Prostate gland (tissue), 2 donors: ENCODE data around the gene PIP5K1B. TPM values are rescaled to one million over a fixed set of nuclear protein-coding genes. Genes with fewer than 3 reads are reported as not detected.

ENCODE experiments used
- DNase-seq: peaks from one replicate; pipeline ENCODE4 v3.0.0-alpha.2; 2019; ENCODE audit warnings: low spot score
- H3K27ac ChIP-seq, 2 donors: fragments of 200-600 bp; sonication (generic); 2 replicates each; pipeline ENCODE4 v1.5.1; 2017 to 2019
- H3K27me3 ChIP-seq: fragments of 200-600 bp; sonication (generic); replicated peaks from 2 replicates; pipeline ENCODE4 v1.5.1; 2019; ENCODE audit not compliant: insufficient read depth
- H3K36me3 ChIP-seq, 2 donors: fragments of 200-600 bp; sonication (generic); 1 replicate in 1 of 2; 2 replicates in 1 of 2; pipeline versions ENCODE4 v1.5.1 to v1.8.1; 2017 to 2019
- H3K4me1 ChIP-seq: fragments of 200-600 bp; sonication (generic); replicated peaks from 2 replicates; pipeline ENCODE4 v1.5.1; 2019
- H3K4me3 ChIP-seq, 2 donors: fragments of 200-600 bp; sonication (generic); 2 replicates each; pipeline ENCODE4 v1.5.1; 2017 to 2019
- H3K9me3 ChIP-seq: fragments of 200-600 bp; sonication (generic); 2 replicates; pipeline ENCODE4 v1.5.1; 2017
- POLR2A ChIP-seq: fragments of 450-650 bp; IDR thresholded peaks from one replicate; pipeline ENCODE4 v1.6.1; 2016; ENCODE audit warnings: antibody characterized with exemption, mild to moderate bottlenecking
- POLR2AphosphoS5 ChIP-seq: sonication (generic); formaldehyde crosslinking; IDR thresholded peaks from one replicate; pipeline ENCODE4 v1.6.1; 2017; ENCODE audit warnings: antibody characterized with exemption
- WGBS: methylation state at CpG from one replicate; pipeline ENCODE4 v1.1.5; 2018; 5-methylcytosine and 5-hydroxymethylcytosine counted together
- intact Hi-C: fragments of 100-400 bp; cut with DNase I; formaldehyde crosslinking; loops from one replicate; pipeline ENCODE4 v1.14.2; 2022
- total RNA-seq, 2 donors: library from RNA; depleted of rRNA; stranded (reverse); fragments of >200 nt; gene quantifications; one replicate each; pipeline ENCODE4 v1.1.0, GENCODE V29; 2016
- TF ChIP-seq, protein P1 (sequence below), 4 experiments: fragments of 200-600 bp in 2 of 4; fragments of 450-650 bp in 2 of 4; sonication (generic) in 2 of 4; IDR thresholded peaks; 1 replicate in 3 of 4; 2 replicates in 1 of 4; pipeline ENCODE4 v1.5.1; 2016 to 2019; ENCODE audit warnings: antibody characterized with exemption in 4 of 4, mild to moderate bottlenecking in 2 of 4, moderate library complexity in 2 of 4

PIP5K1B gene
- total RNA-seq, 2 donors from 2014 or later, result 1.6 to 38.3 TPM

DNA sequence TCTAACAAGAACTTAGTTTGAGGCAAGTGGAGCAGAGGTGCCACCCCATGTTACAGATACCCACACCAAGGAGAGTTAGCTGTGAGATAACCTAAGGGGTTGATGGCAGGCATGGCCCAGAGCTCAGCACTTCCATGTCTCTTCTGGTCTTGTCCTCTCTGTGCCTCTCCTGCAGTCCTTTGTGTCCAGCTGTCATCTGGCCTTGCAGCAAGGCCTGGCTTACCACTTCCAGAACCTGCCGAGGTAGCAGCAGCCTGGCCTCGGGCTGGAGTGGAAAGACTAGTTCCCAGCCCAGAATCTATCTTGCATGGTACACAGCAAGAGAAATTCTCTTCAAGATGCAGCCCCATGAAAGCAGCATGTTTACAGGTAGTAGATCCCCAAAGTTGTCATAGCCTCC, 41.5 kb downstream of the PIP5K1B start:
- intact Hi-C loops, result no loop called here
- 88% methylated on average over 2 of the region's 2 CpGs for WGBS
- no peak overlapping the region for H3K27ac ChIP-seq

DNA sequence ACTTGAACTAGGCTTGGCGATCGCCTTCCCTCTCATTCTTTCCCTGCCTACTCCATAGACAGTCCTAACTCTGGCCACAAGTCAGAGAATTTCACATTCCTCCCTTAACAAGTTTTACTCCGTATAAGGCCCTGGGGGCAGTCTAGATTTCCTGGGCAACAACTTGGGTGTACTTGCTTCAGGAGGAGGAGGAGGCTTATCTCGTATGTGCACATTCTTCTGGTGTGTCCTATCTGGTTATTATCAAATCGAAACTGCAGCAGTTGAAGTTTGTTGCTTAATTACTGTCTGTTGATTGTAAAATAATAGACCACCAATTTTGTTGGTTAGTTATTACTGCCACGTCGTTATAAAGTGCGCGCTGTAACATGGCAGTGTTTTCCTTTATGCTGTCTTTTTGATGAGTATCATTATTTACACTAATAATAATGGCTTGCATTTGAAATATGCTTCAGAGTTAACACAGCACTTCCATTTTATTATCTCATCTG, 42.0 kb downstream of the PIP5K1B start:
- WGBS, result 58% methylated on average over 9 of the region's 9 CpGs
- no peak for TF ChIP-seq POLR2AphosphoS5
- TF ChIP-seq, protein P1, sequence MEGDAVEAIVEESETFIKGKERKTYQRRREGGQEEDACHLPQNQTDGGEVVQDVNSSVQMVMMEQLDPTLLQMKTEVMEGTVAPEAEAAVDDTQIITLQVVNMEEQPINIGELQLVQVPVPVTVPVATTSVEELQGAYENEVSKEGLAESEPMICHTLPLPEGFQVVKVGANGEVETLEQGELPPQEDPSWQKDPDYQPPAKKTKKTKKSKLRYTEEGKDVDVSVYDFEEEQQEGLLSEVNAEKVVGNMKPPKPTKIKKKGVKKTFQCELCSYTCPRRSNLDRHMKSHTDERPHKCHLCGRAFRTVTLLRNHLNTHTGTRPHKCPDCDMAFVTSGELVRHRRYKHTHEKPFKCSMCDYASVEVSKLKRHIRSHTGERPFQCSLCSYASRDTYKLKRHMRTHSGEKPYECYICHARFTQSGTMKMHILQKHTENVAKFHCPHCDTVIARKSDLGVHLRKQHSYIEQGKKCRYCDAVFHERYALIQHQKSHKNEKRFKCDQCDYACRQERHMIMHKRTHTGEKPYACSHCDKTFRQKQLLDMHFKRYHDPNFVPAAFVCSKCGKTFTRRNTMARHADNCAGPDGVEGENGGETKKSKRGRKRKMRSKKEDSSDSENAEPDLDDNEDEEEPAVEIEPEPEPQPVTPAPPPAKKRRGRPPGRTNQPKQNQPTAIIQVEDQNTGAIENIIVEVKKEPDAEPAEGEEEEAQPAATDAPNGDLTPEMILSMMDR (IDR thresholded peaks at IDR 0.05), result no peak
- no peak for TF ChIP-seq POLR2A
- intact Hi-C loops, result no loop called here
- Histone ChIP-seq H3K4me3 (no peak overlapping the region), H3K4me1 (no peaks in the 10 kb centered on the region), H3K36me3 (no peaks in the 10 kb centered on the region), H3K9me3 (no peaks in the 10 kb centered on the region), H3K27me3 (no peaks in the 10 kb centered on the region), H3K27ac (no peak overlapping the region)
- no peak for DNase-seq

More for the DNA sequence above, 41.5 kb downstream of the PIP5K1B start:
- Histone ChIP-seq H3K9me3 (no peaks in the 10 kb centered on the region), H3K27me3 (no peaks in the 10 kb centered on the region), H3K4me1 (no peaks in the 10 kb centered on the region), H3K36me3 (no peaks in the 10 kb centered on the region), H3K4me3 (no peak overlapping the region)
- TF ChIP-seq, protein P1 (IDR thresholded peaks at IDR 0.05), result no peak
- TF ChIP-seq POLR2AphosphoS5 (no peak), POLR2A (no peak)
- DNase-seq, result no peak

DNA sequence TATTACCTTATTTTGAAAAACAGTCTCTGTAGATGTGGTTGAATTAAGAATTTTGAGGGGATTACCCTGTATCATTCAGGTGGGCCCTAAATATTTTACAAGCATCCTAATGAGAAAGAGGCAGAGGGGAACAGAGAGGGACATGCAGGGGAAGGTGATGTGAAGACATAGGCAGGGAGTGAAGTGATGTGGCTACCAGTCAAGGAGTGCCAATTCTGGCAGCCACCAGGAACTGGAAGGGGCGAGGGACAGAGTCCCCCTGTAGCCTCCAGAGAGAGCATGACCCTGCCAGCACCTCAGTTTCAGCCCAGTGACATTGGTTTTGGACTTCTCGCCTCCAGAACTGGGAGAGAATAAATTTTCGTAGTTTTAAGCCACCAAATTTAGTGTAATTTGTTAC, 44.1 kb downstream of the PIP5K1B start:
- H3K9me3 ChIP-seq, result no peaks in the 10 kb centered on the region
- no peaks in the 10 kb centered on the region for H3K27me3 ChIP-seq
- no peaks in the 10 kb centered on the region for H3K36me3 ChIP-seq
- no peak overlapping the region for H3K27ac ChIP-seq
- intact Hi-C loops, result no loop called here
- H3K4me3 ChIP-seq, result no peak overlapping the region
- 89% methylated on average over 3 of the region's 3 CpGs for WGBS
- DNase-seq, result no peak
- TF ChIP-seq, protein P1 (IDR thresholded peaks at IDR 0.05), result no peak
- TF ChIP-seq POLR2AphosphoS5 (no peak), POLR2A (no peak)
- H3K4me1 ChIP-seq, result no peaks in the 10 kb centered on the region

DNA sequence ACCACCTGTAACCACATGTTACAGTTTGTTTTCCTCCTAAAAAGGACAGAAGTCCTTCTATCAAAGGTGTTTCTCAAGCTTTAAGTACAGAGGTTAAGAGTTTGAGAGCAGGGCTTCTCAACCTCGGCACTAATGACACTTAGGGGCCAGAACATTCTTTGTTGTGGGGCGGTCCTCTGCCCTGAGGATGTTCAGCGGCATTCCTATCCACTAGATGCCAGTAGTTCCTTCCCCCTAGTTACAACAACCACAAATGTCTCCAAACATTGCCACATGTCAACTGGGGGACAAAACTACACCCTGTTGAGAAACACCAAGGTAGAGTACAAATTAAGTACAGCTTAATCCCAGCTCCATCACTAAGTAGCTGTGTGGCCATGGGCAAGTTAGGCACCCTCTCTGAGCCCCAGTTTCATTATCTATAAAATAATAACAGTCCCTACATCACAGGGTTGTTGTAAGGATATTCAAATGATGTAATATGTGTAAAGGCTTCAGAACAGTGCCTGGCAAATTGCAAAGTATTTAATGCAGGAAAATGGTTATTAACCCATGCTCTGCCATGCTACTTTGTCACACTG, 44.6 kb downstream of the PIP5K1B start:
- Histone ChIP-seq H3K36me3 (no peaks in the 10 kb centered on the region), H3K4me3 (no peak overlapping the region), H3K9me3 (no peaks in the 10 kb centered on the region), H3K27me3 (no peaks in the 10 kb centered on the region), H3K27ac (no peak overlapping the region), H3K4me1 (no peaks in the 10 kb centered on the region)
- no peak for DNase-seq
- TF ChIP-seq POLR2AphosphoS5 (no peak), POLR2A (no peak)
- TF ChIP-seq, protein P1 (IDR thresholded peaks at IDR 0.05), result no peak
- intact Hi-C loops, result no loop called here
- 47% methylated on average over 3 of the region's 3 CpGs for WGBS

DNA sequence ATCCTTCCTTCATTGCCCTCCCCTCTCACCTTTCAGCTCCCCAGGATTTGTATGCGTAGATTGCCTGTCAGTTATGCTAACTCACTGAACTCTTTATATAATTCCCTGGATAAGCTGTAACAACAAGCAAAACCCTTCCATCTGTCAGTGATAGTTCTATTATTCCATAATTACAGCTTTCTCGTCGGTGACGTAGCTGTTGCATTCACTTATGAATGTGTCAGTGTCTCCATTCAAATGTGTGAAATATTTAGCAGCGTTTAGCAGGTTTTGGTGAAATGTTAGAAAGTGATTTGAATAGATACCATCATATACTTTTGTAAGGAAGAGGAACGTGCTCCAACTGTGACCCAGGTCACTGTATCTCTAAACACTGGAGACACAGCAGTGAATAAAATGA, 45.2 kb downstream of the PIP5K1B start:
- Histone ChIP-seq H3K27me3 (no peaks in the 10 kb centered on the region), H3K4me3 (no peak overlapping the region), H3K27ac (no peak overlapping the region), H3K36me3 (no peaks in the 10 kb centered on the region), H3K9me3 (no peaks in the 10 kb centered on the region), H3K4me1 (no peaks in the 10 kb centered on the region)
- TF ChIP-seq, protein P1 (IDR thresholded peaks at IDR 0.05), result no peak
- no peak for TF ChIP-seq POLR2A
- no peak for TF ChIP-seq POLR2AphosphoS5
- WGBS, result 68% methylated on average over 6 of the region's 6 CpGs
- intact Hi-C loops, result no loop called here
- DNase-seq, result no peak
